HK-2 (cell line): ENCODE data around the gene FILIP1L.

Source experiments
- DNase-seq: peaks from one replicate; pipeline ENCODE4 v3.0.0-alpha.2; 2018; ENCODE audit not compliant: unreplicated experiment

FILIP1L gene

DNA sequence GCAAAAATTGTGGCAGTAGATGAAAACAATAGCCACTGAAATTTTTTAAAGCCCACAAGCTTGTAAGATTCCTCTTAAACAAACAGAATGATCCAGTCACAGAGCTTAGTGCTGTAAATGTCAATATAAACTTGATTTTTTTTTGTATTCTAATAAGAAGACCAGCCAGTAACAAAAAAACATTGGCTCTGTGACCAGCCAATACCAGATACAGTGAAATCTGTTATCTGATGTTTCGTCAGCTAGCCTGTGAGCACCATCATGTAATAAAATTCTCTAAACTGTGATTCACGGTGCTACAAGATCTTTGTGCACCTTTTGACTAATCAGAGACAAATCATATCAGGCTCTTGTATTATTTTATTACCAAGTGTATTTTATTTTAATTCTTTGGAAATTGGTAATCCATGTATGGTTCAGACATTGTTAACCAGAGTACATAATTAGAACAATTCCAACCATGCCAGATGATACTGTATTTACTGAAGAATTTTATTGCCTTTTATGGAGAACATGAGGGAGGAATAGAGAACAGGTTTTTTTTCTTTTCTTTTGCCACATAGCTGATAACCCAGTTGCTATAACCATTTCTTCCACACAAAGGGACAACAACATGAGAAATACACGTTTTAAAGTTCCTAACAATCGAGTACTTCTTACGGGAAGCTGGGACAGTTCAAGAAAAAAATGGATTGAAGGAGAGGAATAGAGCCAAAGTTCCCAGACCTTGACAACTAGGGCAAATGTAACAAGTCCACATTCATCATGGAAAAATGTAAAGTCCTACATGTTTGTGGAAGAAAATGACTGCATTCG, 71.9 kb downstream of the FILIP1L start:
- no peak for DNase-seq

DNA sequence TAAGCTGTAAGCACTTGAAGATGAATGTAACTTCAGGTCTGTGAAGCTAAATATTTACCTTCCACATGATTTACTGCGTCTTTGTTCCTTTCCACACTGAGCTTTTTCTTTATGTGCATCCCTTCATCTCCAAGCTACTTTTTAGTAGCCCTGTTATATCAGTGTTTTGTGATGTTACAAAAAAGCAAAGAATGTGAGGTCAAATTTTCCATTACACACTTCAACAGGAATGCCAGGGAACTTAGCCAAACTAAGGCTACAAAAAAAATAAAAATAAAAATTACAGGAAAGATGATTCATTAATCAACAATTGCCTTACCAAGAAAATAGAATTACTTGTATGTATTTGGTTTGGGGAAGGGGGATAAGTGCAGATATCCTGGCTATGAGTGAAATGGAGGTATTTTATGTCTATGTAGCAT, 73.0 kb downstream of the FILIP1L start:
- no peak for DNase-seq

DNA sequence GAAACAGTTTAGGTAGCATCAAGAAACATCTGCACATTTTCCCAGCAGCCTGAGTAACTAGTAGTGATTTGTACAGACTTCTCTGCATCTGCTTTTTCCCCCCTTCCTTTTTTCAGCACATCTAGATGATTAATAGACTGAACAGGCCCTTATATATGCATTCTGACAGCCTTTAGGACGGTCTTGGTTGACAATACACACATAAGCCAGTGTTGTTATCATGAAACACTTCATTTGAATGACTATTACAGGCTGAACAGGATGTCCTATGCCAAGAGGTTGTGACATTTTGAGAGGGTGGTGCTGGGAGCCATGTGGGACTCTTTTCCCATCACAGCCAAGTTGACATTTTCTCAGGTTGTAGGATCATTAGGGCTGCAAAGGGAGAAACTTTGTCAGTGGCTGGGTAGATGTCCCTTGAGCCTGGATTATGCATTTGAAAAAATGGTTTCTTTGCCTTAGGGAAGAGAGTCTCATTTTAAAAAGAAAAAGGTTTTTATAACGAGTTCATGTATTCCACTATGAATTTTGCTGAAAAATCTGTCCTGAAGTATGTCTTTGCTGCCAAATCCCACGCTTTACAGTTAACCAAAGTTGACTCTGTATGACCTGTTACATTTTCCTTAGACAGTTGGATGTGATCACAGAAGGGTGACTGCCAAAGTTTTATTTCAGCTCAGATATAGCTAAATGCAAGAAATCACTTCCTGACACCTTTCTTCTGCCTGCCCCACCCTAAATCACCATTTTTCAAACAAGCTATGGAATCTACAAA, 73.7 kb downstream of the FILIP1L start:
- no peak for DNase-seq

DNA sequence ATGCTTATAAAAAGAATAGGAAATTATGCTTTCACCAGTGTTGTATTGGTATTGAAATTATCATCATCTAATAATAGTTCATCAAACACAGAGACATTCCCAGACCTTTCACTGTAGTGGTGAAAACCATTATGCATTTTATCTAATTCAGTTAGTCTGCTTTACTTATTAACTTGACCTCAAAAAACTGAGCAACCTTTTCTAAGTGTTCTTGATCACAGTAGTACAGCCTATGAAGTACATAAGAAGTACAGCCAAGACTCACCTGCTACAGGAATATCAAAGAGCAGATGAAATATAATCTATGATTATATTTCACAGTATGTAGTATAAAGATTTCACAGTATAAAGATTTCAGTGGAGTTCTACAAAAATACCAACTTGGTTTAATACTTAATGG, 75.2 kb downstream of the FILIP1L start:
- no peak for DNase-seq

DNA sequence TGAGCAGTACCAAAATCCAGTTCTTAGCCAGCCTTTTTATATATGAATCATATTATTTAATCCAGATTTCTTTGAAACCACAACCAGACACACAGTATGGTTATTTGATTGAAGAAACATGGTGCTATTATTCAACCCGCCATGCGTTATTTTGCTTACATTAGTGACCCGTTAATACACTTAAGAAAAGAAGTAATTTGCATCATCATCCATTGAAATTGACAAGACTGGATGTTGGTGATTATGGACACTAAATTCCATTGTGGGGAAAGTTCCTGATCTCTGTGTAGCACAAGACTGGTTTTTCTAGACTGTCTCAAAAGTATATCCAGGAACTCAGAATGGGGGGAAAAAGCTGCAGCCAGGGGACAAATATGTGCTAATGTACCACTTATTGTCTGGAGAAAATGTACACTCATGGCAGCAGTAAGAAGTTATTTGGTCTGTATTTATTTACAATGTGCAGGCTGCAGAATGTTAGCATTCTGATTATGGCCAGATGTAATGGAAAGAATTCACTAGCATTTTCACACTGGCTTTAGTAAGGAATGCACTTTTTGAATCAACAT, 80.3 kb downstream of the FILIP1L start:
- DNase-seq: no peak

DNA sequence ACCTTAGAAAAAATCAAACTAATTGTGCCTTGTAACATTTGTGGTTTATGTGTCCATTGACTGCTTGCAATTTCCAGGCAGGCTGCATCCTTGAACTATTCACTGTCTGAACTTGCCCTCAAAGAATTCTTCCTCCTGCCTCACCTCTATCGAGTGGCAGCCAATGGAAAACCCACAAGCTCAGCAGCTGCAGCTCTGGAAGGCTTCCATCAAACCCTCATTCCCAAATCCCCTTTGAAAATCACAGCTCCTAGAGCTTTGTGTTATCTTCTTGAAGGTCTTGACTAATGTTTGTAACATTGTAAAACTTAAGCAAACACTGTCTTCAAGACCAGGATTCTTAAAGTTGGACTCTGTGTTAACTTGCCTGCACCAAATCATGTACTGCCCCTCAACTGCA, 81.1 kb downstream of the FILIP1L start:
- DNase-seq: no peak

DNA sequence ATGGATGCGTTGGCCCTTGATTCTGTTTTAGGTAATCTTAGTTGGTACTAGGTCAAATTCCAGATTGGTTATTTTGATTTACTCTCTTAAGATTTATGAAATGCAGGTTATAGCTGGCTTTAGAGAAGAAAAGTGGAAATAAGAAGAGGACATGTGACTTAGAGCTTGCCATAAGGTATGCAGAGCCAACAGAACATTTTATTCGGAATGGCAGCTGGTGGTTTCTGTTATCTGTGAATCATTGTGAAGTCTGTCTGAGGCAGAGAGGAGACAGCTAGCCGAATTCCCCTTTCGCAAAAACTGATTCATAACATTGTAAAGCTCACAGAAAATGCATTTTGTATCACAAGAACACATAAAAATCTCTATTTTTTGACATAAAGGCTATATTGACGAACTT, 82.1 kb downstream of the FILIP1L start:
- no peak for DNase-seq

DNA sequence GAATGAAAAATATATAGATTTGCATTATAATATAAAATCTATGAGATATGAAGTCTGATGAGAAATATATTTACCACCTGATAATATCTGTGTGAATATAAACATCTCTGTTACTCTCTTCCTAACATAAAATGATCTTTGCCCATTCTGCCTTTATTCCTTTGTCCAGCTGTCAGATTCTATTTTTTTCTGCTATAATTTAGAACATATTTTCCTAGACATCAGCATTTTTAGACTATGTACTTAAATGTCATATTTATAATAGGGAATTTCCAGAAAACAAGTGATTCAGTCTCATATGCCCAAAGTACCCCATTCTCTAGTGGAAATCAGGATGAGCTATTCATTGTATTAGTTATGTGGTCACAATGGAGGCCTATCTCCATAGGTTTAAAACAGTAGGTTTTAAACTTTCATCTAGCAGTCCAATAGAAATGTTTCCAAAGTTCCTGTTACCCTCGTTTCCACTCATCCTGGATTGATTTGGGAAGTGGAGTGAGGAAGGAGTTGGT, 83.3 kb downstream of the FILIP1L start:
- no peak for DNase-seq

DNA sequence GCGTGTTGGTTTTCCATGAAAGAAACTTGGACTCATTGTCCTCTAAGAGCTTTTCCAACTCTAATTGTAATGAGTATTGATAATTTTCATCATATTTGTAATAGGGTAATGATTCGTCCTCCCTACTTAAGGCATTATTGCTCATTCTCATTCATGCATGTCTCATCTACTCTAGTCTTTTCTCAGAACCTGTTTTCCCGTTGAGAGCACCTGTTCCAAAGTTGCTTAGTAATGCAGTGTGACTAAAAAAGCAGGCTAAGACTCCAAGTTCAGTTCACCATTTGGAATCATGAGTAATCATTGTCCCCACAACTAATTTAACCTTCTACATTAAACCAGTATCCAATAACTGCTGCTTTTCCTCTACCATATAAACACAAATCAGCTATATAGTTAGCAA, 84.0 kb downstream of the FILIP1L start:
- DNase-seq: no peak

DNA sequence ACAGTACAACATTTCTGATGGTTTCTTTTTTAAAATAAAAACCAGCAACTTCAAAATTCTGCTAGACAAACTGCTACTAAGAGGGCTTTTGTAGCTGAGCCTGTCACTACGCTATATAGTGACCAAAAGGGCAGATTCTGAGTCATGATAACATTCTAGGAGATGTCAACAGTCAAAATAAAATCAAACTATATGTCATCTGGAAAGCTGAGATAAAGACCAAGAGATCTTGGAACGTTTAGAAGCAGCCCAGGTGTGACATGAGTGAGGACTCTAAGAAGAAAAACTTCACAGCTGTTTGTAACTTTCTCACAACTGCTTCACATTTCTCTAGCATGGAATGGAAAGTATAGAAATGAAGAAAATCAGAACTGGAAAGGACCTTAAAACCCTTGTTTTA, 84.6 kb downstream of the FILIP1L start:
- no peak for DNase-seq

DNA sequence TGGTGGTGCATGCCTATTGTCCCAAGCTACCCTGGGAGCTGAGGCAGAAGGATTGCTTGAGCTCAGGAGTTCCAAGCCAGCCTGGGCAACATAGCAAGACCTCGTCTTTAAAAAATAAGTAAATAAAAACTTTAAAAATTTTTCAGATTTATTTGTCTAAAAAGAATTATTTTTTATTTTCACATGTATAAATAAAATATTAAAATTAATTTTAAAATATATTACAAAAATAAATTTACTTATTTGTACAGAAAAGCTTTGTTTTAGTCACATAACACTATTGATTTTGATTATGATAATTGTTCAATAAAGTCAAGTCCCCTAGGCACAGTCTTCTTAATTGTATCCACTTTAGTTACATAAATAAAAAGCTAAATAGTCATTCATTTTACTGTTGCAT, 85.2 kb downstream of the FILIP1L start:
- no peak for DNase-seq

DNA sequence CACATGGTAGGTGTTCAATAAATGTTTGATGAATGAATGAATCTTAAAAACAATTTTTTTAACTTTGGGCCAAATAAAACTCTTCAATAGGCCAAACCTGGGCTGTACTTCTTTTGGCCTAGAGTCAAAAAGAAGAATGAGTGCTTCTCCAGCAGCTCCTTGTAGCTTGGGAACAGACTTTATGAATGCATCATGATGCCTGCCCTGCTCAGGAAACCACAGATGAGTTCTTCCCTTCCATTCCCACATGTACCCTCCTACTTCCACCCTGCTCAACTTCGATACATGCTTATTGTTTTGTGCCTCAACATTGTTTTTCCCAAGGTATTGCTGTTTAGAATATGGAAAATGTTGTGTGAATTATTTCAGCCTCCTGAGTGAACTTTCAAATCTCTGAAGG, 87.0 kb downstream of the FILIP1L start:
- DNase-seq: no peak

DNA sequence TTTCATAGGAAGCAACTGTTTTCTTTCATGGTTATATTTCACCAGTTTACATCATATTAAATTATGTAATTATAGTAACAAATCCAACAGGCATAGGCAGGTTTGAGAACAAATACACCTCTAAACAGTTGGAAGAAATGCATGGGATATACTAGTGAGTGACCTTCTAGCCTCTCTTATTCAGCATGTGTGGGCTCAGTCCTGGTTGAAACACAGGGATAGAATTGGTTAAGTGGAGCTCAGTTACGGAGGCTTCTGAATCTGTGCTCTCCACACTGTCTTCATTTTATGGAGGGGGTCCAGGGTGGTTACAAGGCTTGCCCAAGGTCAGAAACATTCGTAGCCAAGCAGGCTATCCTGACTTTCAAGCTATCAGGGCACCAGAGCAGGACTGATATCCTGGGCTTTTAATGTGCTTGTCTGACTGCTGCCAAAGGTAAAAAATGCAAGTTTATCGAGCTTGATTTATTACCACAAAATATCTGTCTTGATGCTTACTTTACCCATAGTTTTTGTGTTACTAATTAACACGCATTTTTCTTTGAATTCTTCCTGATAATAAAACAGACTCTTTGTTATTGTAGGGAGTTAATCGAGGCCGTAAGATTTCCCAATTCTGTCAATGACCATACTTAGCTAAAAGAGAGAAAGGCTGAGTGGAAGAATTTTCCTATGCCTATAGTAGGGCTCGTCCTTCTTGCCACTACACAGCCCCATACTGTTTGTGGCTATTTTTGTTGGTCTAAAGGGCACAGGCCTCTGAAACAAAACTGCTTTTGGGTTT, 89.6 kb downstream of the FILIP1L start:
- DNase-seq: no peak

DNA sequence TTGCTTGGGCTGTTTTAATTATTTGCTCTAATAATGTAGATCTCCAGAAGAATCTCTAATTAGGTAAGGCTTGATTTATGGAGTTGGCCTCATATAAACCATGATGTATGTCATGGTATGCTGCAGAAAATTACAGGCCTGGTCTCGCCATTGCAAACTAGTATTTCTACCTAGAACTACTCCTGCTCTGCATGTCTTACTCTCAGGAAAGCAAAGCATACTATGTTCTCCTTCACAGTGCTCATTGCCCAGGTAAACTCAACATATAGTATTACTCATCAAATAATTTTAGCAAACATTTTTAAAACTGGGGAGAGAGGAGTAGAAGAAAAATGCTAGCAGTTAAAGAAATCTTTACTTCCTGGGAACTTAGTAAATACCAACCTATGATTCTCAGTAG, 90.7 kb downstream of the FILIP1L start:
- DNase-seq: no peak

DNA sequence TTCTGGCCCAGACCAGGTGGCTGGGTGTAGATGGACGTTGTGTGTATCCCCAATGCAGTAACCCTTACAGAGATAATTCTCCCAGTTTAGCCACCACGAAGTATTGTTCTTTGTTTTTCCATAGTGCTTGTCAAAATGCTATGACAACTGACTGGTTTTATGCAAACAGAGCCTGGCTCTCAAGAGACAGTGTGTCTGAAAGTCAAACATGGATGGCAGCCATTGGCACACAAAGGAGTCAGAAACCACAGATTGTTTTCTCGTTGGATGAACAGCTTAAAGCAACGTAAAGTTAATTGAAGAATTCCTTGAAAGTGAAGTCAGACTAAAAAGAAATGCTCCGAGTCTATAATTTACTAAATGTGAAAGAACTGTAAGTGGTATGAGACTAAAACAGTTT, 91.2 kb downstream of the FILIP1L start:
- DNase-seq: peak; percentile 49

DNA sequence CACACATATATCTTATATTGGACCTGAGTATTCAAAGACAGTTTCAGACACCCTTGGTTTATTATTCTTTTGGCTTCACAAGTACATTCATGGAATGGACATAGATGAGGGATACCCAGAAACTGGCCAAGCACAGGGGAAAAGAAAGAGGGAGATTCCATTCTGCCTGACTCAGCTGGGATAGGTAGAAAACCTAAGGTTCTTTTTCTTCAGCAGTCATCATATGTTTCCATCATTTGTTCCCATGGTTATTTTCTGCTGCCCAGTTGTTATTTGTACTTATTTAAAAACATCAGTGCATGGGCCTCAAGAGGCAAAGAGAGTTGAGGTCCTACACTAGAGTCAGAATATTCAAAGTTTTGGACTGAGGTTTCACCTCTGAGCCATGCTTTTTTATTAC, 91.8 kb downstream of the FILIP1L start:
- no peak for DNase-seq

DNA sequence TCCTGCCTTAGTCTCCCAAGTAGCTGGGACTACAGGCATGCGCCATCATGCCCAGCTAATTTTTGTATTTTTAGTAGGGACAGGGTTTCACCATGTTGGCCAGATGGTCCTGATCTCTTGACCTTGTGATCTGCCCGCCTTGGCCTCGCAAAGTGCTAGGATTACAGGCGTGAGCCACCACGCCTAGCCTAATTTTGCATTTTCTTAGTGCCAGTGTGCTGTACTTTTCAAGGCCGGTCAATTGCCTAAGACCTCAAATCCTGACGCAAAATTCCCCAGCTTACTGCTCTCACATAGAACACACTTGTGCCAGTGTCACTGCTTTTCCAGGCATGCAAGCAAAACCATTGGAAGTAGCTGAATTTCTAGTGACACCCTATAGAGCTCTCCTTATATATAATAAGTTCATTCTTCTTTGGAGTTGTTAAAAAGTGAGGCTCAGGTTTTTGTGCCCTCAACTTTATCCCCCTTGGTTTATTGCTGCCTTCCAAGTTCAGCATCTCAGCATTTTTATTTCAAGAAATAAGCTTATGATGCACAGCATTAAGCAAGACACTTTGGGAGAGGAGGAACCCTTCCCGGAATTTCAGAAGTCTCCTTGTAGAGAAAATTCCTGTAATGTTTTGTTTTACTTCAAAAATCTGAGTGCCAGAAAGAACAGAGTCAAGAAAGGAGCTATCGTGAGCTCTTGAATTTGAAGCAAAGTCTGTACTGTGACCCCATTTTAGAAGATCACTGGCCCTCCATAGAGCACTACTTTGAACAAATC, 93.2 kb downstream of the FILIP1L start:
- no peak for DNase-seq

DNA sequence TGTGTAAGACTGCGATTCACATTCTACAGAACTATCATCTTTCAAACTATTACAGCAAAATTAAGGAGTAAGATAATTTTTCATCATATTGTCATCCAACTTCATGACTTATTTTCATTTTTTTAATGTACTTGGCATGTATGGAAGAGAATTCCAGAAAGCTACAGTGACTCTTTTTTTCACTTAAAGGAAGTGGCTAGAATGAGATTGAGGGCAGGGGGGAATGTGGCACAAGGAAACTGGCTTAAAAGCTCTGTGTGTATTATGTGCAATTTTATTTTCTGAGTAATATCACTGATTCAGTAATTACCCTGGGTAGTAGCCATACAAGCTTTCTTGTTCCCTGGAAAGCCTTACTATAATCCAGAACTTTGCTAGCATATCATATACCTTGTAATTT, 94.6 kb downstream of the FILIP1L start:
- no peak for DNase-seq

DNA sequence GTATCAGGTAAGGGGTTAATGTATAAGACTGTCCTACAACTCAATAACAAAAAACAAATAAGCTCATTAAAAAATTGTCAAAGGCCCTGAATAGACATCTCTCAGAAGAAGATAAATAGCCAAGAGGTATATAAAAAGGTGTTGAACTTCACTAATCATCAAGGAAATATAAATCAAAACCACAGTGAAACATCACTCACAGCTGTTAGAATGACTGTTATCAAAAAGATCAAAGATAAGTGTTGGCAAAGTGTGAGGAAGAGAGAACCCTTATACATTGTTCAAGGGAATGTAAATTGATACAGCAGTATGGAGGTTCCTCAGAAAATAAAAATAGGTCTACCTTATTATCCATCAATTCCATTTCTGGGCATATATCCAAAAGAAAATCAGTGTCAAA, 95.5 kb downstream of the FILIP1L start:
- DNase-seq: no peak

DNA sequence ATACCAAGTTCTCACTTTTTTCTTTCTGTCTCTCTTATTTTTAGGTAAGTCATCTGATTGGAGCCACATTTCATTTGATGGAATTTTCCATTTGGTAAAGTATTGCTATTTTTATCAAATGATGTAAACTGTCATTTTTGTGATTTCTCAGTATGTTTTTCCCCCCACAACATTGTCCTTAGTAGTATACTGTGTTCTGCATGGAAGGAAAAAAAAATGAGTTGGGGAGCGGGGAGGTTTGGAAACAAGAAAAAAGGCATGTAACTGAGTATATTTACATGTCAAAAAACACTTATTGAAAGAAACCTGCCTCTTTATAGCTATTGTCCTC, 104.2 kb downstream of the FILIP1L start:
- DNase-seq: no peak
